ENCODE measurements around the gene FBXL16.
A peak's percentile ranks its signal among the peaks of the same experiment; 100 is the strongest.

Gene FBXL16

GRCh38 chr16:676913-677312, 28.7 kb downstream of the FBXL16 start:
- peak; percentile 91 for DNase-seq (ENCODE audit: low spot score)

DNA sequence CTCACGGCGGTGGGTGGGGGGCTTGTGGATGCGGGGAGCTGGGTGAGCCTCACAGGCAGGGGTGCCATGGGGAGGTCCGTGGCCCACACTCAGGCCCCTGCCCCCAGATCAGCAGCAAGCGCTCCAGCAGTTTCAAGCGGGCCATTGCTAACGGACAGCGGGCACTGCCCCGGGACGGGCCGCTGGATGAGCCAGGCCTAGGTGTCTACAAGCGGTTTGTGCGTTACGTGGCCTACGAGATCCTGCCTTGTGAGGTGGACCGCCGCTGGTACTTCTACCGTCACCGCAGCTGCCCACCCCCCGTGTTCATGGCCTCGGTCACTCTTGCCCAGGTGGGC, 29.1 kb downstream of the FBXL16 start:
- DNase-seq (ENCODE audit: low spot score), result no peak

DNA sequence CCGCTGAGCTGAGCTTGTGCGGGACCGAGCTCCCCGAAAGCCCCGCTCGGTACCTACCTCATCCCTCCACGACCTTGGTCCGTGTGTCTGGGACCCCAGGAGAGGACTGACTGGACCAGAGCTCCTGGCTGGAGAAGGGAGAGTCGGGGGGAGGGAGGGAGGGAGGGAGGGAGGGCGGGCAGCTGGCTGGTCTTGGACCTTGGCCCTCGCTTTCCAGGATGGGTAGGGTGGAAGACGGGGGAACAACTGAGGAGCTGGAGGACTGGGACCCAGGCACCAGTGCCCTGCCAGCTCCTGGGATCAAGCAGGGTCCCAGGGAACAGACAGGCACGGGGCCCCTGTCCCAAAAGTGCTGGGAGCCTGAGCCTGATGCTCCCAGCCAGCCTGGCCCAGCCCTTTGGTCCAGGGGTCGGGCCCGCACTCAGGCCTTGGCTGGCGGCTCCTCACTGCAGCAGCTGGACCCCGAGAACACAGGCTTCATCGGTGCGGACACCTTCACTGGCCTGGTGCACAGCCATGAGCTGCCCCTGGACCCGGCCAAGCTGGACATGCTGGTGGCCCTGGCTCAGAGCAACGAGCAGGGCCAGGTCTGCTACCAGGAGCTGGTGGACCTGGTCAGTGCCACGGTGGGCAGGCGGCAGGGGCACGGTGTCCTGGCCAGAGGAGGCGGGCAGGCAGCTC, 29.6 kb downstream of the FBXL16 start:
- no peak for DNase-seq (ENCODE audit: low spot score)

- no peak for DNase-seq (ENCODE audit: low spot score)
Observed at GRCh38 chr16:674968-675883, 30.4 kb downstream of the FBXL16 start, which contains the start of gene RHBDL1. Gene RHBDL1, plus strand, starts transcription at chr16:675671. Its CDS starts 120 bp downstream, at chr16:675791.

DNA sequence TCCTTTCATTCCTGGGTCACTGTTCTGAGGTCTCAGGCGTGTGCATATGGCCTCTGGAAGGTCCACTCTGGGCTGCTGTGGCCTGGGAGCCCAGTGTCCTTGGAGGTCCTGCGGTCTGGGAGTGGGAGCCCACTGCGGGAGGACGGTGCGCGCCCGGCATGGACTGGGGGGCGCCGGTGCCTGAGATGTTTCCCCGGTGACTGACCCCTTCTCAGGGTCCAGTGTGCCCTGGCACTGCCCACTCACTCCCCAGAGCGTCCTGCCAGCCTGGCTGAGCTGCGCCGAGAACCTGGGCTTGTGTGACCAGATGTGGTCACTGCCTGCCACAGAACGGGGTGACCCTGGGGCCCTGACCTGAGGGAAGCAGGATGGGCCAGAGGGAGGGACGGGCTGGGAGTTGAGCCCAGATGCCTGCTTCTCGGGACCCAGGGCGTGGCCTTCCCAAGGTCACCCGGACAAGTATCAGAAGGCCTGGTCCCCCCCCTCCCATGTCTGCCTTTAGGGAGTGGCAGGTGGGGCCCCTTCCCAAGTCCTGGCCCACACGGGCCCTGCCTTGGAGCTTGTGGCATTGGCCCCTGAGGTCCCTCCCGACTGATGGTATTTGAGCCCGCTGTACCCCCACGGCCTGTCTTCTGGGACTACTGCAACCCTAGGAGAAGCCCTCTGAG, 31.3 kb downstream of the FBXL16 start:
- no peak for DNase-seq (ENCODE audit: low spot score)

DNA sequence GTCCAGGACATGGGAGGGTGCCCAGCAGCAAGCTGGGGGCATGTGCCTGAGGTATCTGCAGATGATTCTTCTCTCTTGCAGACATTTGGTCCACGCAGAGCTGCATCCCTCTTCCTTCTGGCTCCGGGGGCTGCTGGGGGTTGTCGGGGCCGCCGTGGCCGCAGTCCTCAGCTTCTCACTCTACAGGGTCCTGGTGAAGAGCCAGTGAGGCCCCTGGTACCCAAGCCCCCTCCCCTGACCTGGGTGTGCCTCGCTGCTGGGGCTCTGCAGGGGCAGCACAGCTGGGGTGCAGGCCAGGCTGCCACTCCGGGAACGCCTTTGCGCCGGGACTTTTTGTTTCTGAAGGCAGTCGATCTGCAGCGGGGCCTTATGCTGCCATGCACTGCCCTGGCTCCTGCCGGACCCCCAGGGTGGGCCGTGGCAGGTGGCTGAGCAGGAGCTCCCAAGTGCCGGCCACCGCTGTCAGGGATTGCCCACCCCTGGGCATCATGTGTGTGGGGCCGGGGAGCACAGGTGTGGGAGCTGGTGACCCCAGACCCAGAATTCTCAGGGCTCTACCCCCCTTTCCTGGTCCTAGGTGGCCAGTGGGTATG, 32.1 kb downstream of the FBXL16 start:
- no peak for DNase-seq (ENCODE audit: low spot score)

GRCh38 chr16:672851-673250, 32.8 kb downstream of the FBXL16 start:
- DNase-seq (ENCODE audit: low spot score), result no peak

- DNase-seq (ENCODE audit: low spot score), result no peak
Observed at GRCh38 chr16:672371-672770, 33.2 kb downstream of the FBXL16 start.

GRCh38 chr16:671353-672131, 34.1 kb downstream of the FBXL16 start:
- DNase-seq (ENCODE audit: low spot score), result no peak

DNA sequence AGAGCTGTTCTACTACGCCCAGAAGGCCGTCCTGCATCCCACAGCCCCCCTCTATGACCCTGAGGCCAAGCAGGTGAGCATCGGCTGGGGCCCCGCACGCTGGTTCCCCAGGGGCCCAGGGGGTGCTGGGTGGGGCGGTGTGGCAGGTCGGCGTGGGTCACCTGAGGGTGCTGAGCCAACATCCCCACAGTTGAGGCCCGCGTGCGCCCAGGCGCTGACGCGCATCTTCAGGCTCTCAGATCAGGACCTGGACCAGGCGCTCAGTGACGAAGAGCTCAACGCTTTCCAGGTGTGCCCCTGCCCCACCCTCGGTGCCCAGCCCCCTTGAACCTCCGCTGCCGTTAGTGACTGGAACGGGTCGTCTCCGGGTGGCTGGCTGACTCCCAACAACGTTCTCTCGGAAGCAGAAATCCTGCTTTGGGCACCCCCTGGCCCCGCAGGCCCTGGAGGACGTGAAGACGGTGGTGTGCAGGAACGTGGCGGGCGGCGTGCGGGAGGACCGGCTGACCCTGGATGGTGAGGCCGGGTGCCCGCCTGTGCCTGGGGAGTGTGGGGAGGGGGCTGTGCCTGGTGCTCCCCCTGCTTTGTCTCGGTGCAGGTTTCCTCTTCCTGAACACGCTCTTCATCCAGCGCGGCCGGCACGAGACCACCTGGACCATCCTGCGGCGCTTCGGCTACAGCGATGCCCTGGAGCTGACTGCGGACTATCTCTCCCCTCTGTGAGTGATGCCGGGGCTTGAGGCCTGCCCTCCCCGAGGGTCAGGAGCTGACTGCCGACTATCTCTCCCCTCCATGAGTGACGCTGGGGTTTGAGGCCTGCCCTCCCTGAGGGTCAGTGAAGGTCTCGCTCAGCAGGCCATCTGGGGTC, 34.9 kb downstream of the FBXL16 start:
- DNase-seq (ENCODE audit: low spot score), result no peak

- DNase-seq (ENCODE audit: low spot score), result no peak
Observed at GRCh38 chr16:669666-670065, 35.9 kb downstream of the FBXL16 start.

DNA sequence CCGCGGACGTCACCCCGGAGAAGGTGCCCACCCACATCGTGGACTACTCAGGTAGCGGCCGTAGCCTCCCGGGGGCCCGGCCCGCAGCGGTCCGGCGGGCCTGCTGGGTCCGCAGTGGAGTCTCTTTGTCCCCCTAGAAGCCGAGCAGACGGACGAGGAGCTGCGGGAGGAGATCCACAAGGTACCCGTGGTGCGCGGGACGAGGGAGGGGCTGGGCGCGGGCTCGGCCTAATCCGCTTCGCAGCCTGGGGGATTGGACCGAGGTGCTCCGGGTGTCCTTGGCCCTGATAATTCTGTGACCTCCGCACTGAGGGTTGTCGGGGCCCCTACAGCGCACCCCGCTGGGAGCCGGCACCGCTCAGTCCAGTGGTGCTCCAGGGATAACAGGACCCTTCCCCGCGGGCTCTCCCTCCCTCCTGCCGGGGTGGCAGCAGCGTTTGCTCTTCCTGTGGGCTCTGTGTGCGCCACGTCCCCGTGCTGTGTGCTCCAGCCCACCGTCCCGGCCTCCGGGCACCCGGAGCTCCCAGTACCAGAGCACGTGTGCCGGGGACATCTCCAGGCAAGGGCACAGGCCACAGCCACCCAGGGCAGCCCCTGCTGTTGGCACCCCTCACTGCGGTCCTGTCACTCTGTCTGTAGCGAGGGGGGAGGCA, 37.0 kb downstream of the FBXL16 start:
- DNase-seq (ENCODE audit: low spot score), result no peak

DNA sequence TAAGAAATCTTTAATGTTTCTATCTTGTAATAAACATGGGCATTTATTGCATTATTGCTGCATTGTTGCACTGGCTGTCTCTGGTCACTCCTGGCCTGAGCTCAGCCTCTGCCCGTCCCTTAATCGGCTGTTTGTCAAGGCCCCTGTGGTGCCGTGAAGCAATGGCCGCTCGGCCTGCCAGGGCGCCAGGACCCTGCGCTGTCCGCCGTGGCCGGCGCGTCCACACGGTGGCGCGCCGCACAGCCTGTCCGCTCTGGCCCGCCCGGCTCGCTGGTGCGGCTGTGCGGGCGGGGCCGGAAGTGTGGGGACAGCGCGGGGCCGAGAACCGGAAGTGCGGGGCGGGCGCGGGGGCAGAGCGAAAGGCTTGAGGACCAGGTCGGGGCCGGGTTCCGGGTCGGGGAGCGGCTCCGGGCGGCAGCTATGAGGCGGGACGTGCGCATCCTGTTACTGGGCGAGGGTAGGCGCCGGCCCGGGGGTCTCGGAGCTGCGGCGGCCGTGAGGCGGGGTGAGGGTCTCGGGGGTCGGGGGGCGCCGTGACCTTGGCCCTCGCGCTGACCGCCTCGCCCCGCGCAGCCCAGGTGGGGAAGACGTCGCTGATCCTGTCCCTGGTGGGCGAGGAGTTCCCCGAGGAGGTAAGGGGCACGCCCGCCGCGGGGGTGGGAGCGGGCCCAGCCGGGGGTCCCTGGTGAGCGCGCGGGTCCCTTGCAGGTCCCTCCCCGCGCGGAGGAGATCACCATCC, 37.7 kb downstream of the FBXL16 start, which contains the start of gene RHOT2:
Gene RHOT2 (plus strand): TSS at position 353 of the 739 bp plus-strand sequence. CDS start 68 bp downstream, at position 421.
- DNase-seq (ENCODE audit: low spot score), result peak; percentile 87

DNA sequence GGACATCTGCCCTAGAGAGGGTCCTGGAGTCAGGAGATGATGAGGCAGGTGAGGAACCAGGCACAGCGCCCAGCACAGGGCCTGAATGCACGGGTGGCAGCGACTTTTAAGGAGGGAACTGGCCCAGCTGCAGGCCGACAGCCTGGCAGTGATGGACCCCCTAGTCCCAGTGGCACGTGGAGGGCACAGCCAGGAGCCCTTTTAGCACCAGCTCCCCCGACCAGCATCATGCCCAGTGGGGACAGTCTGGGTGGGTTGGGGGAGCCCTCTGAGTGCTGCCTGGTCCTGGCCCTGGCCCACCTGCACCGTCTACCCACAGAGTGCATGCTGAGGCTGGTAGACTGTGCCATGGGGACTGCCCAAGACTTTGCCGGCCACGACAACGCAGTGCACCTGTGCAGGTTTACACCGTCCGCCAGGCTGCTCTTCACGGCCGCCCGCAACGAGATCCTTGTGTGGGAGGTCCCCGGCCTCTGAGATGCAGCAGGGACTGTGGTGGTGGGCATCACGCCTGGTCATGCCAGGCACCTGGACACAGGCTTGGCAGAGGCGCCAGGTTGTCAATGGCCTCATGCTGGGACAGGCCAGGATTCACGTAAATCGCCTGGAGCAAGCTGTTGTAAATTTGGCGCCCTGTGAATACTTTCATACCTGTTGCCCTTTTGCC, 38.4 kb downstream of the FBXL16 start:
- no peak for DNase-seq (ENCODE audit: low spot score)

DNA sequence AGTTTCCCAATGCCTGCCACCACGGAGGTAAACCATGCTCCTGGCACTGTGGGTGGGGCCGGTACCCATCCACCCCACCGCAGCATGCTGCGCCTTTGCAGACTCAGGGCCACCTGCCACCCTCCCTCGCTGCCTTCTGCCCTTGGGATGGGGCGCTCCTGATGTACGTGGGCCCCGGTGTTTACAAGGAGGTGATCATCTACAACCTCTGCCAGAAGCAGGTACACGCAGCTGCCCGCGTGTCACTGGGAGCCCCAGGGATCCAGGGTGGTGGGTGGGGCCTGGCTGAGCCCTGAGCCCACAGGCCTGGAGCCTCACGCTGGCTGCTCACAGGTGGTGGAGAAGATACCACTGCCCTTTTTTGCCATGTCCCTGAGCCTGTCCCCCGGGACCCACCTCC, 39.0 kb downstream of the FBXL16 start:
- DNase-seq (ENCODE audit: low spot score), result no peak

DNA sequence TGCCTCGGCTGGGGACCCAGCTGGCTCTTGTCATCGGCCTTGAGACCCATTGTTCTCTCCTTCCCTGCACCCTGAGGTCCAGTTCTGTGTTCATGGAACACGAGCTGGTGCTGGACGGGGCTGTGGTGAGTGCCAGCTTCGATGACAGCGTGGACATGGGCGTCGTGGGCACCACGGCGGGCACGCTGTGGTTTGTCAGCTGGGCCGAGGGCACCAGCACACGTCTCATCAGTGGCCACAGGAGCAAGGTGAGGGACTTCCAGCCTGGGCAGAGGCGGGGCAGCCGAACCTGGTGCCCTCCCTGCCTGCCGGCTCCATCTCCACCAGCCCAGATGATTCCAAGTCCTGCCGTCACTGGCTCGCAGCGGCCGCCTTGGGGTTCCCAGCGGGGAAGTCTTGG, 43.0 kb downstream of the FBXL16 start:
- DNase-seq (ENCODE audit: low spot score), result no peak

GRCh38 chr16:662095-662494, 43.5 kb downstream of the FBXL16 start:
- DNase-seq (ENCODE audit: low spot score), result no peak

- DNase-seq (ENCODE audit: low spot score), result no peak
Observed at GRCh38 chr16:661184-661821, 44.3 kb downstream of the FBXL16 start.

Data from SW480 (cell line).